Retinal pigment epithelial cell (primary cell): ENCODE data around the gene COA6.

Experiments used
- DNase-seq: peaks from one replicate; pipeline ENCODE4 v3.0.0-alpha.2; 2010; ENCODE audit warnings: low read depth
- H3K4me3 ChIP-seq: 2 replicates; pipeline ENCODE4 v1.5.1; 2011; ENCODE audit warnings: mild to moderate bottlenecking, low read length, control low read depth, moderate library complexity
- CTCF ChIP-seq: conservative IDR thresholded peaks from 2 replicates; pipeline ENCODE4 v1.5.1; 2011; ENCODE audit warnings: low read depth, low read length, control low read depth, inconsistent platforms

COA6 gene

GRCh38 chr1:234373064-234373958 is at the start of gene COA6:
COA6 (plus strand) TSS chr1:234373456; CDS start chr1:234373467, 11 bp downstream.
- TF ChIP-seq CTCF = no peak

GRCh38 chr1:234324821-234325220 is 48.4 kb upstream of the COA6 start:
- no peak for TF ChIP-seq CTCF
- no peak for DNase-seq
- no peak overlapping the region for H3K4me3 ChIP-seq

More at GRCh38 chr1:234373064-234373958, at the start of gene COA6:
- DNase-seq = peak; percentile 92
- peak within 1 kb of the TSS; percentile 95 for H3K4me3 ChIP-seq

GRCh38 chr1:234325878-234326496 is 47.3 kb upstream of the COA6 start:
- no peak overlapping the region for H3K4me3 ChIP-seq
- no peak for DNase-seq
- no peak for TF ChIP-seq CTCF

GRCh38 chr1:234326497-234327366 is 46.5 kb upstream of the COA6 start:
- H3K4me3 ChIP-seq = peak overlapping the region; percentile 4
- DNase-seq = no peak
- TF ChIP-seq CTCF = peak; percentile 85

- no peak for DNase-seq
- no peak for TF ChIP-seq CTCF
- H3K4me3 ChIP-seq = no peak overlapping the region
Observed at GRCh38 chr1:234327577-234328164, 45.6 kb upstream of the COA6 start.

GRCh38 chr1:234330843-234331215 is 42.4 kb upstream of the COA6 start:
- H3K4me3 ChIP-seq = no peak overlapping the region
- no peak for DNase-seq
- TF ChIP-seq CTCF = no peak
